GM18868 (cell line): Measurements from ENCODE around the gene GSK3A.

Experiments used
- ATAC-seq: cut with Tn5 transposase; IDR thresholded peaks from one replicate; pipeline ENCODE4 v1.9.1; 2021; ENCODE audit warnings: mild to moderate bottlenecking, moderate library complexity; ENCODE audit not compliant: unreplicated experiment

GSK3A gene

DNA sequence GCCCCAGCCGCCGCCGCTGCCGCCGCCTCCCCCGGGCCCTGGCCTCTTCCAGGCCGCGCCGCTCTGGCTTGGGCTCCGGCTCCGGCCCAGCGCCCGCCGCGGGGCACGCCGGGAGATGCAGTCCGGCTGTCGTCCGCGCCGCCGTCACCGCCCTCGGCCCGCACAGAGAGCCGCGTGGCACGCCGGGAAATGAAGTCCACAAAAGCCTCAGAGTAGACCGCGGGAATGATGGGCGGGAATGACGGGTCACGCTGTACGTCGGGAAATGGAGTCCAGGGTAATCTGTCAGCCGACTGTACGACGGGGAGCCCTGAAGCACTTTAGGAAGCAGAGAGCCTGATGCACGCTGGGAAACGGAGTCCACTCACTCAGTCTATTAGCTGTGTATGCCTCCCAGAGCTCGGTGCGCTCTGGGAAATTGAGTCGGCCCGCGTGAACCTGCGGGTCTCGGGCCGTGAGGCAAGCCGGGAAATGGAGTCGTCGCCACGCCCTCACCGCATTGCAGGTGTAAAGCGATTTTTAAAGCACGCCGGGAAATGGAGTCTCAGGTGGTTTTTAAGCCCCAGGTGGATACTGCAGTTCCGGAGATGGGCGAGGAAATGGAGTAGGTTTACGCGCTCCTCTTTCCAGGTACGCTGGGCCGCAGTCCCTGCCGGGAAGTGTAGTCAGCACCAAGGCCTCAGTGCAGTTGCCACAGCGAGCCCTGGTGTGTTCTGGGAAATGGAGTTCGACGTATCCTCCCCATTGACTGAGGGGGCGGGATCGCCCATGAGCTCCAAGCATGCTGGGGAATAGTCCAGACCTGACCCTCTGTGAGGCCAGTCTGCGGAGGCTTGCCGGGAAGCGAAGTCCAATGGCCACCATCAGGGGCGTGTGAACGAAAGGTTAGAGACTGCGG, at the start of gene GSK3A:
TSS of gene GSK3A (minus strand) at position 91 of the 898 bp plus-strand sequence. CDS start 137 bp downstream, outside the sequence.
- peak; percentile 57 for ATAC-seq

DNA sequence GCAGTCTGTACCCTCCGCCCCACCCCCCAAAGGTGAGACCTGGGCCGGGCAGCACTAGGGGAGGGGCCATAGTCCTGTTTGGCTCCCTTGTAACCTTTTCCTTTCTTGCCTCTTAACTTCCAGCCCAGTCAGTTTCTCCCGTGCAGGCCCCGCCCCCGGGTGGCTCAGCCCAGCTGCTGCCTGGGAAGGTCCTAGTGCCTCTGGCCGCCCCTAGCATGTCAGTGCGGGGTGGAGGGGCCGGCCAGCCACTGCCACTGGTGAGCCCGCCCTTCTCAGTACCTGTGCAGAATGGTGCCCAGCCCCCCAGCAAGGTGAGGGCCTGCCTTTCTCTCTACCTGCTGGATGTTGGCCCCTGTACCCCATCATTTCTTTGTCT, 49.0 kb upstream of the GSK3A start:
- ATAC-seq = no peak

DNA sequence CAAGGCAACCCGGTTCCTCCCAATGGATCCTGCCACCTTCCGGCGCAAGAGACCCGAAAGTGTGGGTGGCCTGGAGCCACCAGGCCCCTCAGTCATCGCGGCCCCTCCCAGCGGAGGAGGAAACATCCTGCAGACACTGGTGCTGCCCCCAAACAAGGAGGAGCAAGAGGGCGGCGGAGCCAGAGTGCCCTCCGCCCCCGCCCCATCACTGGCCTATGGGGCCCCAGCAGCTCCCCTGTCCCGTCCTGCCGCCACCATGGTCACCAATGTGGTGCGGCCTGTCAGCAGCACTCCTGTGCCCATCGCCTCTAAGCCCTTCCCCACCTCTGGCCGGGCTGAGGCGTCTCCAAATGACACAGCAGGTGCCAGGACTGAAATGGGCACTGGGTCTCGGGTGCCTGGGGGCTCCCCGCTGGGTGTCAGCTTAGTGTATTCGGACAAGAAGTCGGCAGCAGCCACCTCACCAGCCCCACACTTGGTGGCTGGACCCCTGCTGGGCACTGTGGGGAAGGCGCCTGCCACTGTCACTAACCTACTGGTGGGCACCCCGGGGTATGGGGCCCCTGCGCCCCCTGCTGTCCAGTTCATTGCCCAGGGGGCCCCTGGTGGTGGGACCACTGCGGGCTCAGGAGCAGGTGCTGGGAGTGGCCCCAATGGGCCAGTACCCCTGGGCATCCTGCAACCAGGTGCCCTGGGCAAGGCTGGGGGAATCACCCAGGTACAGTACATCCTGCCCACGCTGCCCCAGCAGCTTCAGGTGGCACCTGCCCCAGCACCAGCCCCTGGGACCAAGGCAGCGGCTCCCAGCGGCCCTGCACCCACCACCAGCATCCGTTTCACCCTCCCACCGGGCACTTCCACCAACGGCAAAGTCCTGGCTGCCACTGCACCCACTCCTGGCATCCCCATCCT, 48.4 kb upstream of the GSK3A start:
- no peak for ATAC-seq

DNA sequence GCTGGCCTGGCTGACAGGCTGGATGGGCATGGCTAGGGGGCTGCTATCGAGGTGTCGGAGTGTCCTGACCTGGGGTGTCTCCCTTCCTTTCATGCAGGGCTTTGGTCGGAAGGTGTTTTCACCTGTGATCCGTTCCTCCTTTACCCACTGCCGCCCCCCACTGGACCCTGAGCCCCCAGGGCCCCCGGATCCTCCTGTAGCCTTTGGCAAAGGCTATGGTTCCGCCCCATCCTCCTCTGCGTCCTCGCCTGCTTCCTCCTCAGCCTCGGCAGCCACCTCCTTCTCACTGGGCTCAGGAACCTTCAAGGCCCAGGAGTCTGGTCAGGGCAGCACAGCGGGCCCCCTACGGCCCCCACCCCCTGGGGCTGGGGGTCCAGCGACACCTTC, 47.7 kb upstream of the GSK3A start:
- ATAC-seq = no peak

DNA sequence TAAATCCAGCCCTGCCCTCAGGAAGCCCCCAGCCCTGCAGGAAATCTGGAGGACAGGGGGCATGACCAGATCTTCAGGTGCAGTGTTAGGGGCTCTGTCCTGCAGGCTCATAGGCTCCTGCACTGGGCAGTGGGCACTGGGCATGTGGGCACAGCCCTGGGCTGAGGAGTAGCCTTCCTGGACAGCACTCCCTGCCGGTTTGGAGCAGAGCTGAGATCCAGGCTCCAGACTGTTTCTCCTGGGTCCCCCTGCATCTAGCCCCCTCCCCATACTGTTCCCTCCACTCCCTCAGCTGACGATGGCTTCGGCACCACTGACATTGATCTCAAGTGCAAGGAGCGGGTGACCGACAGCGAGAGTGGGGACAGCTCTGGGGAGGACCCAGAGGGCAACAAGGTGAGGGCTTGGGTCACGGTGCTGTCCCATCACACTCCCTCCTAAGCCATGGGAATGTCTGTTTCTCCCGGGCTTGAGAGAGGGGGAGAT, 47.2 kb upstream of the GSK3A start:
- no peak for ATAC-seq

DNA sequence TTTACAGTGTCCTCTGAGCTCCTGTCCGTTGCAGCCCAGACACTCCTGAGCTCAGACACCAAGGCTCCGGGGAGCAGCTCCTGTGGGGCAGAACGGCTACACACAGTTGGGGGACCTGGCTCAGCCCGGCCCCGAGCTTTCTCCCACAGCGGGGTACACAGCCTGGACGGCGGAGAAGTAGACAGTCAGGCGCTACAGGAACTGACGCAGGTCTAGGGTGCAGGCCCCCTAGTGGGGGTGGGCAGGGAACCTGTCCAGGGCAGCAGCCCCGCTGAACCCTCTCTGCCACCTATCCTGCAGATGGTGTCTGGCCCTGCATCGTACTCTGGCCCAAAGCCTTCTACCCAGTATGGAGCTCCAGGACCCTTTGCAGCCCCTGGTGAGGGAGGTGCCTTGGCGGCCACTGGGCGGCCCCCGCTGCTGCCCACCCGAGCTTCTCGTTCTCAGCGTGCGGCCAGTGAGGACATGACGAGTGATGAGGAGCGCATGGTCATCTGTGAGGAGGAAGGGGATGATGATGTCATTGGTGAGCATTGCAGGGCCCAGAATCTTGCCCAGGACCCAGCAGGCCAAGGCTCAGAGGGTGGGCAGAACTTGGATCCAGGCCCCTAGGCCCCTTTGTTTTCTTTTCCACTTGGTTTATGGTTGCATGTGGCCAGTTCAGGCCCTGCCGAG, 46.6 kb upstream of the GSK3A start:
- no peak for ATAC-seq

DNA sequence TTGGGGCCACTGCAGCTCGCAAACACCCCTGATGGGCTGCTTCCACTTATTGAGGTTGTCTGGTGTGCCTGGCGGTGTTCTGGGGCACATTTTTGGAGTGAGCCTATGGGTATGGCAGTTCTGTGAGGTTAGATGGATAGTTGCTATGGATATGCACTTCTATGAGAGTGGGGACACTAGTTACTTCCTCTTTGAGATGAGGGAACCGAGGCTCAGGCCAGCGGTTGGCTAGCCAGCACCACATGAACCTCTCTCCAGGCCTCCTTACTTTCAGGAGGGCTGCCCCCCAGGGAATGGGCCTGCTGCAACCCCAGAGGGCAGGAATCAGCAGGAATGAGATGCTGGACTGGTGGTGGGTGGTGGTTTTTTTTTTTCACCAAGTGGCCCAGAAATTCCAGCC, 46.0 kb upstream of the GSK3A start:
- ATAC-seq = no peak

DNA sequence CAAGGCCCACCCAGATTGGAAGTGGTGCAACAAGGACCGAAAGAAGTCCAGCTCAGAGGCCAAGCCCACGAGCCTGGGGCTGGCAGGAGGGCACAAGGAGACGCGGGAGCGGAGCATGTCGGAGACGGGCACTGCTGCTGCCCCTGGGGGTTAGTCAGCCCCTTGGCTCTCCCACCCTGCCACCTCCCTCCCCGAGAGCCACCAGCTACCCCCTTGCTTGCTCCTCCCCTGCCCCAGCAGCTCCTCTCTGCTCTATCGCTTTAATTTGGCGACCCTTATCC, 45.4 kb upstream of the GSK3A start:
- no peak for ATAC-seq

DNA sequence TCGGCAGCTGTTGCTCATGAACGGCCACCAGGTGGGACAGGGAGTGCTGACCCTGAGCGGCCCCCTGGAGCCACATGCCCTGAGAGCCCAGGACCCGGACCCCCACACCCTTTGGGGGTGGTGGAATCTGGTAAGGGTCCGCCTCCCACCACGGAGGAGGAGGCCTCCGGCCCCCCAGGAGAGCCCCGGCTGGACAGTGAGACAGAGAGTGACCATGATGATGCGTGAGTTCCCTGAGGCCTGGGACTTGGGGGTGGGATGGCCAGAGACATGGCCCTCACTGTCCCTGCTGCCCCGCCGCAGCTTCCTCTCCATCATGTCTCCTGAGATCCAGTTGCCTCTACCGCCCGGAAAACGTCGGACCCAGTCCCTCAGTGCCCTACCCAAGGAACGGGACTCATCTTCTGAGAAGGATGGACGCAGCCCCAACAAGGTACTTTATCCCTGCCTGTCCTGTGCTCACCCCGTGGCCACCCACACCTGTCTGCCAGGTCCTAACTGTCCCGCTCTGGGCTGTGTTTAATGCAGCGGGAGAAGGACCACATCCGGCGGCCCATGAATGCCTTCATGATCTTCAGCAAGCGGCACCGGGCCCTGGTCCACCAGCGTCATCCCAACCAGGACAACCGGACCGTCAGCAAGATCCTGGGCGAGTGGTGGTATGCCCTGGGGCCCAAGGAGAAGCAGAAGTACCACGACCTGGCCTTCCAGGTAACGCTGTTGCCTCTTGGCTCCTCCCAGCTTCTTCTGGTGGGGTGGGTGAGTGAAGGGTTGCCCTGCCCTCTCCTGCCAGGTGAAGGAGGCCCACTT, 44.8 kb upstream of the GSK3A start:
- no peak for ATAC-seq

DNA sequence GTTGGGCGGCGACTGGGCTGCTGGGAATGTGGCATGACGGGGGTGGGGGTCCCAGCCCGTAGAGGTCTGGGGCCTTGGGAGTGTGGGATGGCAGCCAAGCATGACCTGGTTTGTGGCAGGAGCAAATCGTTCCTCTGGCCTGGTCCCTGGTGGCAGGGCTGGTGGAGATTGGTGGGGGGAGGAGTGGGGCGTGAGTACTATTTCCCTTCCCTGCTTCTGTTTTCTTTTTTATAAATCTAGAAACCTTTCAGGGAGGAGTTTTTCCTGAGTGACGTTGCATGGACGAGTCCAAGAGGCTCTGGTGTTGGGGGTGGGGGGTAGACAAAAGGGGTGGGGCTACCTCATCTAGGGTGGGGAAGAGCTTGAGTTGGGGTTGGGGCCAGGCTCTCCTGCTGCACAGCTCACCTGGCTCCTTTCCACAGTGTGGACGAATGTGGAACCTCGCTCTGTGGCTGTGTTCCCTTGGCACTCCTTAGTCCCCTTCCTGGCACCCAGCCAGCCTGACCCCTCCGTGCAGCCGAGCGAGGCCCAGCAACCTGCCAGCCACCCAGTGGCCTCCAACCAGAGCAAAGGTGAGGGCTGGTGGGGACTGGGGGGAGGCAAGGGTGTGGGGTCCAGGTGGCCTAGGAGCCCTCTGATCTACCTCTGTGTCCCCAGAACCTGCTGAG, 44.1 kb upstream of the GSK3A start:
- no peak for ATAC-seq

DNA sequence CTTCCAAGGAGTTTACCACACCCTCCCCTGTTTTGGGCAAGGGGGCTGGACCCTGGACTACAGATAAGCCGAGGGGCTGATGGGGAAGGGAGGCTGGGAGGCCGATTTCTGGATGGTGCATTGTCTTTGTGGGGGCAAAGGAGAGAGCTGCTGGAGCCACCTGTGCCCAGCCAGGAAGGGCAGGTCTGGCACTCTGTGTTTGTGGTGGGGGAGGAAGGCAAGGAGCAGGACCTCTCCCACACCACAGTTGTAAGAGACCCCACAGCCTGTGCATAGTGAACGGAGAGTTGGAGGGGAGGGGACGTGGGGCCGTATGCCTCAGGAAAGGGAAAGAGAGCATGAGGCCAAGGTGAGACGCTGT, 43.6 kb upstream of the GSK3A start:
- ATAC-seq = no peak

DNA sequence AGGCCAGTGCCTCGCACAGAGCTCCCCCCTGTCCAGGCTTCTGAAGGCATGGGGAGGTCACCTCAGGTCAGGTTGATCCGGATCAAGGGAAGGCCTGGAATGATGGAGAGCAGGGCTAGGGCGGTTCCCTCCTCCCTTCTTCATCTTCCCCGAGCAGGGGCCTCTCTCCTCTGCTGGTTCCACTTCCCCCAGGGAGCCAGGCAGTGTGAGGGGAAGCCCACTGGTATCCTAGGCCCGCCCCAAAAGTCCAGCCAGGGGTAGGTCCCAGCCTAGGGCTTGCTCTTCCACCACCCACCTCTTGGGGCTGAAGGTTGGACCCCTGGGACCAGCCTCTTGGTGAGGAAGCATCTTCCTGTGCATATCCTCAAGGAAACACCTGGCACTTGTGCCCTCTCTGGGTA, 43.1 kb upstream of the GSK3A start:
- ATAC-seq = no peak

DNA sequence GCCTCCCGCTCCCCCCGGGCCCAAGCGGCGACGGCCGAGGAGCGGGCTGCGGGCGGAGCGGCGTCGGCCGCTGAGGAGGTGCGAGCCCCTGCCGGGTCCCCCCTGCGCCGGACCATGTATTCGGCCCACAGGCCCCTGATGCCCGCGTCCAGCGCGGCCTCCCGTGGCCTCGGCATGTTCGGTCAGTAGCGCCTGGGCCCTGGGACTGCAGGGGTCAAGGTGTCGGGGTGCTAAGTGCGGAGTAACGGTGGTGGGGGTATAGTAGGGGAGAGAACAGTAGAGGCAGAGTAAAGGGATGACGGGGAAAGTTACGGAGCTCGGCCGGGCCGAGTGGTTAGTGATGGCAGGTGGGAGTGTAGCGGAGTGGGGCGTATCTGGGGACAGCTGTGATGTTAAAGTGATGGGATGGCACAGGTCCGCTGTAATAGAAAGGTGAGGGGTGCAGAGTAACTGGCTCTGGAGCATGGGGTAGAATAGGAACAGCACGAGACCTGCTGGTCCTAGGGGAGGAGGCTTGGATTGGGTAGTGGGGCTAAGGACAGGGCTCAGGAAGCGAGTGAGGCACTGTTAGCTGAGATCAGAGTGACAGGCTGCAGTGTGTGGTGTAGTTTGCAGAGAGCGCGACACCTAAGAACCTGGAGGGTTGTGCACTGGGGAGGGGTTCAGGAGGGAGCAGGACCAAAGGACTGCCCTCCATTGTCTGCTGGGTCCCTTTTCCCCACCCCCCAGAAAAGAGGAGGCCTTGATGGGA, 42.4 kb upstream of the GSK3A start:
- ATAC-seq = no peak

DNA sequence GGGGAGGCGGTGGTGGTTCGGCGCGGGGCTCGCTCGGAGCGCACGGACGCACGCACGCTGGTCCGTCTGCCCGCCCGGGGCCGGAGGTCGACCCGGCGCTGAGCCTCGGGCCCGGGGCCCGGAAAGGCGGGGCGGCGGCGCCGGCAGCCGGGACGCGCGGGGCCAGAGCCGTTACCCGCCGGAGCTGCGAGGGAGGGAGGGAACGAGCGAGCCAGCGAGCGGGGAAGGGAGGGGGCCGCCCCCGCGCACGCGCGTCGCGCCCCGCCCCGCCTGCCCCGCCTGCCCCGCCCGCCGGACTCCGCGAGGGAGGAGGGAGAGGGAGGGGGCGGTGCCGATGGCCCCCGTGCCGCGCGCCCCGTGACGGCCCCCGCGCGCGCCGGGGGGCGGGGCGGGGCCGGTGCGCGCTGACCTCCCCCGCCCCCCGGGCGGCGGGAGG, 41.7 kb upstream of the GSK3A start:
- peak; percentile 28 for ATAC-seq

- peak; percentile 45 for ATAC-seq
Observed at GRCh38 chr19:42283188-42284065, 41.0 kb upstream of the GSK3A start.

DNA sequence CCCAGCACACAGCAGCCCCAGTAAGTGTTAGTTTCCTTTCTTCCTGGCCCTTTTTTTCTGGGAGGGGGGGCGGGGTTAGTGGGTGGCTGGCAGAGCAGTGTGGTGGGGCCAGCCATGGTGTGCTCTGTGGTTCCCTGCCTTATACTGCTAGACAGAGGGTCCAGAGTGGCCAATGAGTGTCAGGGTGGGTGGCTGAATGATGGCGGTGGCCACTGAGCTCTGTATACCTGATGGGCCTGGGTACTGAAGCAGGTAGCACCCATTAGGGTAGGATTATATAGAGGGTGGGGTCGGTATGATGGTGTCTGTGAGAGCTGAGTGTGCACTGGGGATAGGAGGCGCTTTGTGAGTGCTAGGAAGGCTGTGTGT, 40.4 kb upstream of the GSK3A start:
- ATAC-seq = no peak

GRCh38 chr19:42281827-42282762, 39.7 kb upstream of the GSK3A start:
- ATAC-seq = no peak
